Measurements from ENCODE around the gene MIAT. TPM values are rescaled to one million over a fixed set of nuclear protein-coding genes. Genes with fewer than 3 reads are reported as not detected.

The MIAT gene
- total and polyA plus RNA-seq, 2 of the 4 experiments (the other 2 are of a cell fraction), result 0.54 to 0.65 TPM

DNA sequence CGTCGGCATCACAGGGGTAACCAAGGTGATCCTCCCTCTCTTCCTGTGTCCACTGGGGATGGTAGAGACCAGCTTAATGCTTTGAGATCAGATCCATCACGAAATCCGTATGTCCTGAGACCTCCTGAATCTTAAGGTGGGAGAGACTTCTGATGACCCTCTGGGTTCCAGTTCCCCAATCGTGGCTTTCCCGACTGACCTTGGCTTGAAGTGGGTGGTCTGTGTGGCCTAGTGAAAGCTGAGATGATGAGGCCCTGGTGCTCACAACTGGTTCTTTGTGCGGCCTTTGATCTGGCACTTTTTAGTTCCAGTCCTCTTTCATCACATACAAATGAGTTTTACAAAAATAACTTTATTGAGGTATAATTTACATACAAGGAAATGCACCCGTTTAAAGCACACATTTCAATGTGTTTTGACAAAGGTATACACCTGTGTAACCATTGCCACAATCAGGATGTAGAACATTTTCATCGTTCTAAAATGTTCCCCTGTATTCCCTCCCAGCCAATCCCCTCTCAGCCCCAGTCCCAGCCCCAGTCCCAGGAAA, 6.1 kb downstream of the MIAT start:
- Histone ChIP-seq H3K9me1 (ENCODE audit: insufficient read depth, low read length) (no peaks in the 10 kb centered on the region; the same call in 1 of the 2 replicates), H3K27me3 (ENCODE audit: control insufficient read depth, insufficient read depth, low read length) (peaks cover 2% of the 10 kb centered on the region; the same call in 1 of the 2 replicates), H4K91ac (ENCODE audit: insufficient read depth, low read depth, low read length) (no peak overlapping the region), H4K5ac (ENCODE audit: low read depth, low read length) (no peak overlapping the region), H4K20me1 (ENCODE audit: insufficient read depth, low read length) (no peaks in the 10 kb centered on the region), H3K9ac (ENCODE audit: low read depth, low read length) (no peak overlapping the region), H3K18ac (ENCODE audit: low read depth, low read length) (no peak overlapping the region), H3K36me3 (ENCODE audit: control insufficient read depth, insufficient read depth, low read length) (no peaks in the 10 kb centered on the region), H3K4me2 (ENCODE audit: low read depth, low read length) (no peak overlapping the region), H2BK20ac (ENCODE audit: low read depth, low read length) (no peak overlapping the region), H2BK120ac (ENCODE audit: low read depth, low read length) (no peak overlapping the region), H3K27ac (ENCODE audit: insufficient read depth, low read length) (no peak overlapping the region), H2BK5ac (ENCODE audit: low read depth, low read length, poor library complexity, severe bottlenecking) (no peak overlapping the region), H3K4ac (ENCODE audit: low read depth, low read length) (no peak overlapping the region), H3K14ac (replicated peaks; ENCODE audit: low read depth, low read length) (no peak overlapping the region), H2AK9ac (replicated peaks; ENCODE audit: low read depth, low read length, poor library complexity) (no peak overlapping the region), H2AFZ (replicated peaks; ENCODE audit: low read length, poor library complexity) (no peak overlapping the region), H4K8ac (ENCODE audit: low read depth in 2 of 2, low read length in 2 of 2) (no peak overlapping the region), H3K56ac (ENCODE audit: extremely low read depth, insufficient read depth, low read length) (no peak overlapping the region), H2AK5ac (ENCODE audit: low read depth, low read length) (no peak overlapping the region; the same call in 1 of the 2 replicates), H3K4me1 (ENCODE audit: control insufficient read depth, insufficient read depth, low read length) (peaks cover 9% of the 10 kb centered on the region), H3K23ac (ENCODE audit: low read depth, low read length) (no peak overlapping the region), H3K4me3 (ENCODE audit: insufficient read depth, low read depth, low read length) (no peak overlapping the region), H3K79me1 (ENCODE audit: low read depth in 1 of 2, low read length in 2 of 2) (no peaks in the 10 kb centered on the region), H2BK15ac (ENCODE audit: low read depth, low read length) (peak overlapping the region; percentile 35; the same call in 1 of the 3 replicates), H3K9me3 (ENCODE audit: control insufficient read depth, insufficient read depth, low read length) (no peaks in the 10 kb centered on the region)
- BruUV-seq (replicated peaks), result no TSS peak
- intact Hi-C loops (cut with micrococcal nuclease), result no loop called here
- 100% methylated on average over 2 of the region's 9 CpGs; no CpG with 5 or more reads in 1 of the 2 experiments for WGBS, 2 experiments (ENCODE audit: extremely low coverage in 2 of 2, insufficient read length in 1 of 2)
- ChIA-PET POLR2A (ENCODE audit: unreplicated experiment) (no interaction called here), CTCF (no interaction called here)
- in situ Hi-C loops (cut with MboI; ENCODE audit: low sequenced_read_pairs), result no loop called here
- TF ChIP-seq RCOR1 (IDR thresholded peaks at IDR 0.05; ENCODE audit: insufficient replicate concordance, low read length) (no peak), SMC3 (IDR thresholded peaks at IDR 0.05; ENCODE audit: low read depth, low read length) (no peak), MAZ (IDR thresholded peaks at IDR 0.05; ENCODE audit: borderline replicate concordance, low read depth, low read length) (no peak), MXI1 (IDR thresholded peaks at IDR 0.05; ENCODE audit: borderline replicate concordance, low read depth, low read length) (no peak), MAFK (IDR thresholded peaks at IDR 0.05; ENCODE audit: low read depth, low read length) (no peak), BHLHE40 (IDR thresholded peaks at IDR 0.05; ENCODE audit: low read depth, low read length) (no peak), RFX5 (IDR thresholded peaks at IDR 0.05; ENCODE audit: low read depth, low read length) (no peak), POLR2A (IDR thresholded peaks at IDR 0.05; ENCODE audit: low read depth, low read length) (no peak), CEBPB (IDR thresholded peaks at IDR 0.05; ENCODE audit: low read depth, low read length) (no peak), RAD21 (IDR thresholded peaks at IDR 0.05; ENCODE audit: low read length) (no peak), FOS (IDR thresholded peaks at IDR 0.05; ENCODE audit: low read depth, low read length) (no peak), CHD1 (IDR thresholded peaks at IDR 0.05; ENCODE audit: low read depth, low read length) (no peak), NFE2L2 (IDR thresholded peaks at IDR 0.05; ENCODE audit: low read depth, low read length) (no peak)
- TF ChIP-seq, protein P1, sequence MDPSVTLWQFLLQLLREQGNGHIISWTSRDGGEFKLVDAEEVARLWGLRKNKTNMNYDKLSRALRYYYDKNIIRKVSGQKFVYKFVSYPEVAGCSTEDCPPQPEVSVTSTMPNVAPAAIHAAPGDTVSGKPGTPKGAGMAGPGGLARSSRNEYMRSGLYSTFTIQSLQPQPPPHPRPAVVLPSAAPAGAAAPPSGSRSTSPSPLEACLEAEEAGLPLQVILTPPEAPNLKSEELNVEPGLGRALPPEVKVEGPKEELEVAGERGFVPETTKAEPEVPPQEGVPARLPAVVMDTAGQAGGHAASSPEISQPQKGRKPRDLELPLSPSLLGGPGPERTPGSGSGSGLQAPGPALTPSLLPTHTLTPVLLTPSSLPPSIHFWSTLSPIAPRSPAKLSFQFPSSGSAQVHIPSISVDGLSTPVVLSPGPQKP (IDR thresholded peaks at IDR 0.05; ENCODE audit: borderline replicate concordance, low read depth, low read length), result no peak
- TF ChIP-seq, protein P2, sequence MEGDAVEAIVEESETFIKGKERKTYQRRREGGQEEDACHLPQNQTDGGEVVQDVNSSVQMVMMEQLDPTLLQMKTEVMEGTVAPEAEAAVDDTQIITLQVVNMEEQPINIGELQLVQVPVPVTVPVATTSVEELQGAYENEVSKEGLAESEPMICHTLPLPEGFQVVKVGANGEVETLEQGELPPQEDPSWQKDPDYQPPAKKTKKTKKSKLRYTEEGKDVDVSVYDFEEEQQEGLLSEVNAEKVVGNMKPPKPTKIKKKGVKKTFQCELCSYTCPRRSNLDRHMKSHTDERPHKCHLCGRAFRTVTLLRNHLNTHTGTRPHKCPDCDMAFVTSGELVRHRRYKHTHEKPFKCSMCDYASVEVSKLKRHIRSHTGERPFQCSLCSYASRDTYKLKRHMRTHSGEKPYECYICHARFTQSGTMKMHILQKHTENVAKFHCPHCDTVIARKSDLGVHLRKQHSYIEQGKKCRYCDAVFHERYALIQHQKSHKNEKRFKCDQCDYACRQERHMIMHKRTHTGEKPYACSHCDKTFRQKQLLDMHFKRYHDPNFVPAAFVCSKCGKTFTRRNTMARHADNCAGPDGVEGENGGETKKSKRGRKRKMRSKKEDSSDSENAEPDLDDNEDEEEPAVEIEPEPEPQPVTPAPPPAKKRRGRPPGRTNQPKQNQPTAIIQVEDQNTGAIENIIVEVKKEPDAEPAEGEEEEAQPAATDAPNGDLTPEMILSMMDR (conservative IDR thresholded peaks at IDR 0.05; ENCODE audit: low read depth, low read length), result no peak
- TF ChIP-seq, protein P3, sequence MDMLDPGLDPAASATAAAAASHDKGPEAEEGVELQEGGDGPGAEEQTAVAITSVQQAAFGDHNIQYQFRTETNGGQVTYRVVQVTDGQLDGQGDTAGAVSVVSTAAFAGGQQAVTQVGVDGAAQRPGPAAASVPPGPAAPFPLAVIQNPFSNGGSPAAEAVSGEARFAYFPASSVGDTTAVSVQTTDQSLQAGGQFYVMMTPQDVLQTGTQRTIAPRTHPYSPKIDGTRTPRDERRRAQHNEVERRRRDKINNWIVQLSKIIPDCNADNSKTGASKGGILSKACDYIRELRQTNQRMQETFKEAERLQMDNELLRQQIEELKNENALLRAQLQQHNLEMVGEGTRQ (IDR thresholded peaks at IDR 0.05; ENCODE audit: low read depth, low read length), result no peak
- ATAC-seq (ENCODE audit: low read depth) (no peak), DNase-seq (no peak)
- dilution Hi-C loops (cut with HindIII; ENCODE audit: low sequenced_read_pairs, unreplicated experiment), result no loop called here

Measured in IMR-90 (cell line).